Effector CD8-positive, alpha-beta T cell (primary cell): Measurements from ENCODE around the gene POLR3A.
"Not testable (repeated sequence)": the region's sequence is repeated elsewhere in the genome, so short reads cannot be mapped to it uniquely, and the experiment has no call there.

ENCODE experiments used
- DNase-seq: peaks from one replicate; lab custom pipeline; 2025; lab: John Stamatoyannopoulos, UW

The POLR3A gene

DNA sequence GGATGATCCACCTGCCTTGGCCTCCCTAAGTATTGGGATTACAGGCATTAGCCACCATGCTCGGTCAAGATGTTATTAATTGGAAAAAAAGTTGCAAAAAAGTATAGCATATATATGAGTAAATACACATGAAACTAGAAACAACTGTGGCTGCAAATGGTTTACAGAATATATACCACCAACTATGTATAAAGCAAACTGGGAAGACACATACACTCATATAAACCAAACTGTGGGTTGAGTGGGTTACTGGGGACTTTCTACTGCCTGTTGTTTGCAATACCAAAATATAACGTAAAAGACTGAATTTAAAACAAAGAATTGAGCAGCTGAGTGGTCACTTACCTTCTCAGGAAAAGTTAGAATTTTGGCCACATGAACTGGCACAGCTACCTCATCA, 8.1 kb downstream of the POLR3A start:
- no peak for DNase-seq

DNA sequence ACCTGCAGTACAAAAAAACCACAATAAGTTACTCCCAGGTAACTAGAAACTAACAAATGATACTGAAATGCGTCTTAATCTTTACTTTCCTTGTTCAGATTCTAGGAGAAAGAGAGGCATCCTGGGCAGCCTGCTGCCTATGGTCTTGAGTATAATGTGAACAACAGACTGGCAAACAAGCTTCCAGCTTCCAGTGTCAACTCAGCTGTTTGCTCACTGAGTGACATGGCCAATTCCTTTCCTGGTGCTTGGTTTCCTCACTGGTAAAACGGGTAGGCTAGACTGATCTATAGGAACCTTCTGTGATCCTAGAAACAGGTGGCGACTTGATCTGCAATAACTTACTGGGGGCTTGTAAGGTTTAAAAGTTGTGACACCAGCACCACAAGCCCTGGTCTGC, 10.1 kb downstream of the POLR3A start:
- no peak for DNase-seq

DNA sequence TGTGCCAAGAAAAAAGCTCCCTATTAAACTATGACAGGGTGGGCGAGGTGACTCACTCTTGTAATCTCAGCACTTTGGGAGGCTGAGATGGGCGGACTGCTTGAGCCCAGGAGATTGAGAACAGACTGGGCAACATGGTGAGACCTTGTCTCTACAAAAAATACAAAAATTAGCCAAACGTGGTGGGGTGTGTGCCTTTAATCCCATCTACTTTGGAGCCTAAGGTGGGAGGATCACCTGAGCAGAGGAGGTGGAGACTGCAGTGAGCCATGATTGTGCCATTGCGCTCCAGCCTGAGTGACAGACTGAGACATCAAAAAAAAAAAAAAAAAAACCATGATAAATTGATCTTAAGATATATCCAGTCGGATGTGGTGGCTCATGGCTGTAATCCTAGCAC, 11.5 kb downstream of the POLR3A start:
- no peak for DNase-seq

DNA sequence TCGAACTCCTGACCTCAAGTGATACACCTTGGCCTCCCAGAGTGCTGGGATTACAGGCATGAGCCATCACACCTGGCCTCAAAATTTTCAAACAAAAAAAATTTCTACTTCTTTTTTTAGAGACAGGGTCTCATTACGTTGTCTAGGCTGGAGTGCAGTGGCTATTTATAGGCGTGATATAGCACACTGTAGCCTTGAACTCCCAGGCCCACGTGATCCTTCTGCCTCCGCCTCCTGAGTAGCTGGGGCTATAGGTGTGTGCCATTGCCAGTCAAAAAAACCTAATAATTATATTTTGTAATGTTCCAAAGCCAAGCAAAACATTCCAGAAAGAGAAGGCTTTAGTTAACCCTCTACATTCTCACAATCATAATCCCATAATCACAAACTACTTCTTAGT, 13.8 kb downstream of the POLR3A start:
- DNase-seq: no peak

DNA sequence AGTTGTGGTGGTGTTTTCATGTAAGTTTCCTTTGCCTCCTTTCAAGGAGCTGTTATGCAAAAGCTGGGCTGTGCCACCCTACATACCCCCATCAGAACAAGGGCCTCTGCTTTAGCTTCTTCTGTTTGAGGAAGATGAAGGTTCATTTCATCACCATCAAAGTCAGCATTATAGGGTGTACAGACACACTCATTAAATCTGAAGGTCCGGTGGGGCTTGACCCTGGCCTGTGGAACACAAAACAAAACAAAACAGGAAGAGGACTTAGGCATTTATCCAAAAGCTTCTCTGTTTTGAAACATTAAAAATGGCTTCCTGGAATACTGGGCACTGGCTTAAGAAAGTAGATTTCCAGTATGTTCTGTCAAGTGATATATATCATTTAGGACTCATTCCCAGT, 15.8 kb downstream of the POLR3A start:
- DNase-seq: no peak

DNA sequence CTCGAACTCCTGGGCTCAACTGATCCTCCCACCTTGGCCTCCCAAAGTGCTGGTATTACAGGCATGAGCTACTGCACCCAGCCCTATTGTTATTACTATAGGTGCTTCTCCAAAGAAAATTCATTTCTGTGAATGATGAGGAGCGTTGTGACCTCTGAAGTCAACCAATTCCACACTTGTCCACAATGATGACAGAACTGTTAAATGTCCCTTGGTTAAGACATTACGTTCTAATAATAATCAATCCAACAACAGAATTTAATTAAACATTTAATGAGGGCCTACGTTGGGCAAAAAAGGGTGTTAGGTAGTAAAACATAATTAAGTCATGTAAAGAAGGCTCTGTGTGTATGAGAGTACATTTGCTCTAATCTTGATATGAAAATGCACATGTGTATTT, 18.2 kb downstream of the POLR3A start:
- no peak for DNase-seq

DNA sequence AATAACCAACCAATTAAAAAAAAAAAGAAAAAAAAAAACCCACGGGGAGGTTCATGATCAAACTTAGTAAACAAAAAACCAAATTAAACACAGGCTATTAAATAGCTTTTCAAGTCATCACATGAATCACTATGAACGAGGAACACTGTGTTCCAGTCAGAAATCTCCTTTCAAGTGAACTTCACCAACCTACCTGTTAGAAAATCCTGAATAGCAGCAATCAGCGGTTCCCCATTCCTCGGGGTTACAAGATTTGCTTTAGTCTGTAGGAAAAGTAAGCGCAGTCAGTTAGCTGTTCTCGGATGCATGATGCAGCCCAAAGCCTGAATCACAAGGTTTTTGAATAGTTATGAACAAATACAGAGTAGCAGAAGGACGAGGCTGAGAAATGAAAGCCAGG, 19.0 kb downstream of the POLR3A start:
- no peak for DNase-seq

DNA sequence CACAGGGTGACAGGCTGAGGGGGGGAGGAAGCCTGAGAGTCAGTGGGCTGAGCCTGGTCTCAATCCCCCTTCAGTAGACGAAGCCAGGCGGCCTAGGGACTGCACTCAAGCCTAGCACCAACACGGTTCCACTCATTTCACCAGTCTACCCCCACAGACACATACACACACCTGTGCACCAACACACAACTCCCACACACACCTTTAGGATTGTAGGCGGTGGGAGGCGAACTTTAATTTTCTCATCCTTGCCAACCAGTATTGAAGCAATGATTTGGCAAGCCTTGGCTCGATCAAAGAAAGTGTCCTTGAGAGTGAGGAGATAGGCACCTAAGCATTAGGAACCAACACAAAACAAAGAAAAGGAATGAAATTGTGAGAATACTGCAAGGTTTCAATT, 19.7 kb downstream of the POLR3A start:
- no peak for DNase-seq

DNA sequence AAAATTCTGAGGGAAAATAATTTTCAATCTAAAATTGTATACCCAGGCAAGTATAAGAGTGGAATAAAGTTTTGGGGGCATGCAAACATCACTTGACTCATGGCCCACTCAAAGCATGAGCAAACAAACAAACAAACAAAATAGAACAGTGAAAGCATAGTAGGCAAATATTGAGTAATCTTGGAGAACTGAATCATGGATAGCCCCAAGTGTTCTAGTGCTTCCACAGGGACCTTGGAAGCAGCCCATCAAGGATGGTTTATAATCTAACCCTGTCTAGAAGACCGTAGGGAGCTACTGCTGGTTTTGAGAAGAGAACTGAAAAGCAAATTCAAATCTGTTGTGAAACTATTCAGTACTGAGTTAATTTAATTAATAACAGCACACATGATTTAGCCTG, 22.1 kb downstream of the POLR3A start:
- no peak for DNase-seq

DNA sequence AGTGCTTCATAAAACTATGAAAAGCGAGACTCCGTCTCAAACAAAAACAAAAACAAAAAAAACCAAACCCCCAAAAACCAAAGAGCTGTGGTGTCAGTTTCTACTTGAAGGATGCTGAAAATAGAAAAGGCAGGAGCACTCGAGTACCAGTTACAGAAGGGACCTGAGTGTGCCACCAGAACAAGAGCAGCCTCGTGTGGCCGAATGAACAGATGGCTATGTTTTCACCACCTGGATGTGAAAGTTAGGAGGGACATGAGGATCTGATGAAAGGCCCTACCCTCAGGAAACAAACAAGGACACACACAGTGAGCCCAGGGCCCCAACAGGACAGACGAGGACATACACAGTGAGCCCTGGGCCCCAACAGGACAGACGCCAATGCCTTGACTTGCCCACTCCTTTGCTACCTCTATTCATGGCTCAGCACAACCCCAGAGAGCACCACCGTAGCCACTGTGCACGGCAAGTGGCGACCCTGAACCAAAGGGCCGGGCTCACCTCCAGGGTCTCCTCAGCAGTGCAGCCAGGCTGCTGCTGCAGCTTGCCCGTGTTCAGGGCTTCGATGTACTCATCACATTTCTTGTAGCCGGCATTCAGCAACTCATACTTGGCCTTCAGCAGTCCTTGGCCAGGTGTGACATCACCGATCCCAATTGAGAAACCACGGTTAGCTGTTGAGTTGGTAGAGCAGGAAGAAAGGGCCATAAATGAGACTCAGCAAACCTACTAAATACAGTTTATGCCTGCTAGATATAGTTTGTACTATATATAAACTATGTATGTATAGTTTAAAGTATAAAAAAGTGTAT, 24.9 kb downstream of the POLR3A start:
- no peak for DNase-seq

DNA sequence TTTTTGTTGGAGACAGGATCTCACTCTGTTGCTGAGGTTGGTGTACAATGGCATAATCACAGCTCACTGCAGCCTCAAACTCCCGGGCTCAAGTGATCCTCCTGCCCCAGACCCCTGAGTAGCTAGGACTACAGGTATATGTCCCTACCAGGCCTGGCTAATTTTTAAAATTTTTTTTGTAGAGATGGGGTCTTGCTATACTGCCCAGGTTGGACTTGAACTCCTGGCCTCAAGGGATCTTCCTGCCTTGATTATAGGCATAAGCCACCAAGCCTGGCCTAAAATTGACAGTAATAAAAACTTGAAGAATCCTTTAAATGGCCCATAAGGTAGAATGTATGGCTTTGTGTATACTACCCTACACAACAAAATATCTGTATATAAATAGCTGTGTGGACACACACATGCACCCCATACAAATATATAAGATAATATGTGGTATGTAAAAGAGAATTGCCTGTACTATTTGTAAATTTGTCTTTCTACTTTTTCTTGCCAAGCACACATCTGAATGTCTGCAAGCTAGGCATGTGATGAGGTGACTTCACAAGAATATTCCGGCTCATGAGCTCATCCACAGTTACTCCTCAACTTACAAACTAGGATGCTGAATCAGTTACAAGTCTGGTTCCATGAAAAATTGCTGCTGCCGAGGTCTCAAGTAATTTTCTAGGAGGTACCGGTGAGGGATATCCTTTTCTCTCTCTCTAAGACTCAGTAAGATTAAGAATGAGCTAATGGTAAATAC, 26.6 kb downstream of the POLR3A start:
- DNase-seq: no peak

DNA sequence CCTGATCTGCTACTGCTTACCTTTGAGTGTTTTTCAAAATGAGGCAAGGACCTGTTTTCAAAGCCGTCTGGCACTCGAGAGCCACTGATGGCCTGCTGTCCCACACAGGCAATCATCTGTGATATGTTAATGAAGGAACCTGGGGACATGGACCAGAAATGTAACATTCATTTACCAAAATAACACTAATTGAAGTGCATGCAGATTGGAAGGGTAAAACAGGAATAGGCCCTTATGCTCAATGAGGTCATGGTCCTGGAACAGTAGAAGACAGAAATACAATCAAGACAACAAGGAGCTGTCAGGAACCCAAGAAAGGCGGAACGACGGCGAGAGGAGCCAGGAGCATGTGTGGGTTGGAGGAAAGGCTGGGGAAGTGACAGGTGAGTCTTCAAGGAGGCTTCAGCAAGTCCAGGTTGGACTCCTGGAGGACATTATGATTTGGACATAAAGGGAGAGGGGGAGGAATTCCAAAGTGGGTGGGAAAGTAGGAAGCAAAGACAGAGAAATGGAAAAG, 28.3 kb downstream of the POLR3A start:
- no peak for DNase-seq

DNA sequence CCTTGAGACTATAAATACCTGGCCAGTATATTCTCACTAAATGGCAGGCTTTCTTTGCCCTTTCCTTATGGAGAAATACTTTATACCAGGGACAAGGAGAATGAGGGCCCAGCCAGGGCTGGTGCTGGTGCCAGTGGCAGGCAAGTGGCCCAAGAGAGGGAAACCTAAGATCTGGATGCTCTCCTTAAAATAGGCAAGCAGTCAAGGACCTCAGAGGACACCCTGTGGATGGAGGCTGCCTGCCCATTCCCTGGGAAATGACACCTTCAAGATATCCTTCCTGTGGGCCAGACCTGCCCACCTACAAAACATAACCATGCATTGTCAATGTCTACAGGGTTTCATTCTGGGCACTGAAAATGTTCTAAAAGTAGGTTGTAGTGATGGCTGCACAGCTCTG, 29.1 kb downstream of the POLR3A start:
- no peak for DNase-seq

DNA sequence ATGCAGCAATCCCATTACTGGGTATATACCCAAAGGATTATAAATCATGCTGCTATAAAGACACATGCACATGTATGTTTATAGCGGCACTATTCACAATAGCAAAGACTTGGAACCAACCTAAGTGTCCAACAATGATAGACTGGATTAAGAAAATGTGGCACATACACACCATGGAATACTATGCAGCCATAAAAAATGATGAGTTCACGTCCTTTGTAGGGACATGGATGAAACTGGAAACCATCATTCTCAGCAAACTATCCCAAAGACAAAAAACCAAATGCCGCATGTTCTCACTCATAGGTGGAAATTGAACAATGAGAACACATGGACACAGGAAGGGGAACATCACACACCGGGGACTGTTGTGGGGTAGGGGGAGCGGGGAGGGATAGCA, 30.5 kb downstream of the POLR3A start:
- DNase-seq: not testable (repeated sequence)

DNA sequence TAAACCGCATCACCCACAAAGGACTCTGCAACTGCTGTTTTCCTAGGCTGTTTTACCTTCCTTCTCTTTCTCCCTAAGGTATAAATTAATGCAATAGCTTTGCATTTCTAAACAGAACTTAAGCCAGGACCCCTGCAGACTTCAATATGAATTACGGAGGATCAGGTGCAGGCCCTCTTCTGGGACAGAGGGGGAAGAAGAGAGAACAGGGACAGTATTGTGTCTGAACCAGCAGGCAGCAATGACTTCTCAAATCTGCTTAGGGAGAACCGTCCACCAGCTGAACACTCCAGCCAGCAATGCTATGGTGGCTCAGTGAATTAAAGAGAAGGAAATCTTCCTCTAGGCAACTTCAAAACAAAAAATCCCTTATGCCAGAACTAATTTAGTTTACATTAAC, 35.7 kb downstream of the POLR3A start:
- no peak for DNase-seq

DNA sequence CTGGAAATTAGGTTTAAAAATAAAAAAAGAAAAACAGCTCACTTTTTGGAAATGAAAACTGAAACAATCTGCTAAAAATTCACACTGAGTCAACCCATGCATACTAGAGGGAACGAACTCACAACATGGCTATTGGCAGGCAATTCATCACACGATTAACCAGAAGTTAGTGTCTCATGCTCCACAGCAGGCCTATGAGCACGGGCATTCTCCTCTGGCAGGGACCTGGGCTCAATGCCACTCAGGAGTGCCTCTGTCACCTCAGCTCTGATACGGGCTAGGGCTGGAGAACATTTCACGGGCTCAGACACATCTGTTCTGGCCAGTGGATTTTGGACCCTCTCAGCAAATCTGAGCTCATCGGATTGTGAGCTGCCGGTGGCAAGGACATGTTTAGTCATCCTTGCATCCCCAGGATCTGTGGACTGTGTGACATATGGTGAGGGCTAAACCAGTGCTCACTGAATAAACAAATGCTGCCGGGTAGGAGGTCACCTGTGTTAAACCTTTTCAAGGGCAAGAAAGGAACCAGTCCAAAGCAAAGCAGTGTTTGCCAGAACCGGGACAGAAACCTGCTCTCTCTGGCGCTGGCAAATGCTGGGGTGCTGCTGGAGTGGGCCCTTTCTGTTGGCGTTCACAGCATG, 40.1 kb downstream of the POLR3A start:
- no peak for DNase-seq

DNA sequence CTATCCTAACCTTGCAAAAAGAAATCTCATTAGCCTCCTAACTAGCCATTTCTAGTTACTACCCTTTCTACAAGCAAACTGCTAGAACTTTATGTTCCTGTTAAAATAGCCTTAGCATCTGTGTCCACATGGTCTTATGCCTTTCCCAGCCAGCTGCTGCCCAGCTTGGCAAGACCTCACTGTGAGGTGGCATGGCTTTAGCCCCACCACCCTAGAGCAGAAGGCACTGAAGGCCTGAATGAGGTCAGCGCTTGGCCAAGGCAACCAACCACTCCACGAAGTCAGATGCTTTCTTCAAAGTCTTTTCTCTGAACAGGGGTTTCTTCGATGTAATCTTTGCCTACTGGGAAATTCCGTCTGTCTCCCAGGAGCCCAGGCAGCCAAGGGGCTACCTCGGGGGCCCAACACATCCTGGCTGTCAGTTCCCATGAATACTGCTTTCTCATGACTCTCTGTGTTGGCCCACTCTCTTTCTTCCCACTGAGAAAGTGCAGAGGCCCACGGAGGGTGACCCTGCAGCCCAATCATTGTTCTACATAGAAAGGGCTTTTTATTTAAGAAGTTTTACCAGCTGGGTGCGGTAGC, 41.6 kb downstream of the POLR3A start:
- no peak for DNase-seq

DNA sequence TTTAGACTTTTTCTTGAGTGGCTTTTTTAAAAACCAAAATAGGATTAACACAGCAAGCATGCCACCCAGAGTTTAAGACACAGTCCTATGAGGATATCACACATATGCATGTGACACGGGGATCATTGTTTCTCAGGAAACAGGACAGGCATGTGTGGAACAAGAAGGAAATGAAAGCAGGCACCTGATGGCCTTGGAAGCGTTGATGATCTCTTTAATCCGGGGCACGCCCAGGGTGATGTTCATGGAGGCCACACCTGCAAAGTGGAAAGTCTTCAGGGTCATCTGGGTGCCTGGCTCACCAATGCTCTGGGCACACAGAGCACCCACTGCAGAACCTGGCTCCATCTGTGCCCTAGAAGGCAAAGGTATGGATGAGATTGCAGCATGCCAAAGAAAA, 44.3 kb downstream of the POLR3A start:
- DNase-seq: no peak

DNA sequence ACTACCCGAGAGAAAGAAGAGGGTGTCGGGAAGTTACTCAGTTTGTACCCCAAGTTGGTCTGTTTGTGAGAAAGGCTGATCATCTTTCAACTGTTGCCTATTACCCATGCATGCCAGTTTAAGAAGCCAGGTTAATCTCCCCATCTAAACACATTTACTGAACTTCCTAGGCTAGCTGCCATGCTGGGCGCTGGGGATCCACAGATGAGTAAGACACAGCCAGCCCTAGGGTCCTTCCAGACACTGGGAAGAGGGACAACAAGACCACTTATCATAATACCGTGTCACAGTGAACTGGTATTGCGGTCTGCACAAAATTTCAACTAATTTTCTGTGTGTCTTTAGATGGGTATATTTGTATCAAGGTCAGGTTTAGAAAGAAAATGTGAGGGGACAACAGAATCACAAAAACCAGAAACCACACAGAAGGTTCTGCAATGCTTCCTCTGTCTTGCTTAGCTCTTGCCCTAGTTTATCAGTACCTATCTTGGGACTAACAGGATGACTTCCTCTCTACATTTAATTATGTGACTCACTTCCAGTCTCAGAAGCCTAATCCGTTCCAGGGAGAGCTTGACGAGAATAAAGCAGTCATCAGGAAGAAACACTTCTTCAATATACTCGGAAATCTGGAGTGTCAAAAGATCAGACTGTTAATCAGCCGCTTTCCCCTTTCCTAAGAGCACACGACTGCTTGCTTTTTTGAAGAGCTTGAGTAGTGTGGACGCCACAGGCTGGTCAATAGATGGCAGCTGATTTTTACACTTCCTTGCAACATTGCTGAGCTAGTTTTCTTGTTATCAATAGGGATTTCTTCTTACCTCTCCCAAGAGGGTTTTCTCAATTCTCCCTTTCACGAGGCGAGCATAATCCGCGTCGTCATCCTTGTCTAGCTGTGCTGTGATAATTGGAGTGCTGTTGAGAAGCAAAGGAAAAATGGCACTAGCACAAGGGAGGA, 45.7 kb downstream of the POLR3A start:
- DNase-seq: no peak

DNA sequence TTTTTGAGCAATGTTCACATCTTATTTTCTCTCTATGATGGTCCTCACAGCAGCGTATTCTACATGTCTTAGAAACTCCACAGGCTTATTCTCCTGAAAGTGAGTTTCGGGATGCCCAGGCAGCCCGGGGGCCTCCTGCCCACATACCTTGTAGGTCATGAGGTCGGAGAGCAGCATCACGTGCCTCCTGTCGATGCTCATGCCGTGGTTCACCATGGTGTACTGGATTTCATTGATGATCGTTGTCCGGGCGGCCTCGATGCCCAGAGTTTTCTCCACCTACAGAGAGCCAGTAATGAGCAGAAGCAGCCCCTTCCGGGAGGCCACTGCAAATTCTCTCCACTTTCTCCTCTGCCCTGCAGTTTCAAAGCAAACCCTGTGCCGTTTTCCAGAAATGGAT, 48.0 kb downstream of the POLR3A start:
- no peak for DNase-seq

DNA sequence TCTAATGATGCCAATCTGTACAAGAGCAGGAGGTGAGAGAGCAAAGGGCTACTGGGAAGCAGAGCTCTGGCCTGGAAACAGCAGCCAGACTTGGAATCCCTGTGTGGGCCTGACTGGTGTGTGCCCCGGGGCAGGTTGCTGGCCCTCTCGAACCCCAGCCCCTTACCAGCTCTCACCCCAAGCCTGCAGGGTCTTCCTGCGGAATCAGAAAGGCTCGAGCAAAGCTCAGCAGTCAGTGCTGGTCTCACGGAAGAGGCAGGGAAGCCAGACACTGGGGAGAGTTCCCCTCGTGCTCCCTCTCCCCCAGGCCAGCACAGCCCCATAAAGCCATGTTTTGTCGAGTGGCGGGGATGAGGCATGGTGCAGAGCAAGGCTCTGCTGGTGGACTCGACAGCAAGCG, 50.1 kb downstream of the POLR3A start:
- DNase-seq: no peak
